ENCODE results near the gene ARHGEF17. TPM values are rescaled to one million over a fixed set of nuclear protein-coding genes. Genes with fewer than 3 reads are reported as not detected.
A peak's percentile ranks its signal among the peaks of the same experiment; 100 is the strongest.

Gene ARHGEF17
- total RNA-seq, 2 donors from 2014 or later, result 0.02 to 0.16 TPM

DNA sequence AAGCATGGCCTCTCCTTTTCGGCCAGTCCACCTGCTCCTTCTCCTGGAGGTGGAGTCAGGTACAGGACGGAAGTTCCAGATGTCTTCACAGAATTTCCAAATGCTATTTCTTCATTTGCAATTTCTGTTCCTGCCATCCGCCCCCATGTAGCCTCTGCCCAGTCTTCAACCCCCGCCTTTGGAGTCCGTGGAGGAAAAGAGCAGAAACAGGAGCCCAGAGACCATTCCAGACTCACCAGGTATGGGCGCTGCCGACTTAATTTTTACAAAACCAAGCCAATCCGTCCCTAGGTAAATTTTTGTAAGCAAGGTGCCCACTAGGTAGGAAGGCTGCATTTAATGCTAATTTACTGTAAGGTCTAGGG lies 97.1 kb downstream of the ARHGEF17 start:
- DNase-seq (ENCODE audit: low spot score in 2 of 2) (no peak), ATAC-seq (no peak)
- Mint-ChIP-seq H3K9me3 (no peaks in the 10 kb centered on the region), H3K36me3 (peaks cover 0 to 9% of the 10 kb centered on the region in 2 donors), H3K27ac (peak overlapping the region in 1 of 2 donors; percentile 89)

DNA sequence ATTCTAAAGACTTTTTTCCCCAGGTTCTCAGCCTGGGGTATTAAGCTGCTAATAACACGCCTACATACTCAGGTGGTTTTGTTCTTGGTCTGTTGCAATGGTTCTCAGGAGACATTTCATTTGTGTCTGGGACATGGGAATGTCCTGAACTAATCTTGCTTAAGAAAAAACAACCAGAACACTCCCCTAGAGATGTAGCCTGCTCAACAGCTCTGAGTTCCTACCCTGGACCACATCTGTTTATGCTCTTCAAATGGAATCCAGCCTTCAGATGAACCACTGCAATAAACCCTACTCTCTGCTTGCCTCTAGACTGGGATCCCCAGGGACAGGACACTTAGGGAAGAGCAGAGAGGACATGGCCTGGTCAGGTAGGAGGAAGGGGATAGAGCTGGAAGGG lies 98.1 kb downstream of the ARHGEF17 start:
- DNase-seq (ENCODE audit: low spot score in 2 of 2), result no peak
- Mint-ChIP-seq H3K36me3 (peaks cover 0 to 9% of the 10 kb centered on the region in 2 donors), H3K9me3 (no peaks in the 10 kb centered on the region), H3K27ac (peak overlapping the region in 1 of 2 donors; percentile 6)
- ATAC-seq, result no peak

DNA sequence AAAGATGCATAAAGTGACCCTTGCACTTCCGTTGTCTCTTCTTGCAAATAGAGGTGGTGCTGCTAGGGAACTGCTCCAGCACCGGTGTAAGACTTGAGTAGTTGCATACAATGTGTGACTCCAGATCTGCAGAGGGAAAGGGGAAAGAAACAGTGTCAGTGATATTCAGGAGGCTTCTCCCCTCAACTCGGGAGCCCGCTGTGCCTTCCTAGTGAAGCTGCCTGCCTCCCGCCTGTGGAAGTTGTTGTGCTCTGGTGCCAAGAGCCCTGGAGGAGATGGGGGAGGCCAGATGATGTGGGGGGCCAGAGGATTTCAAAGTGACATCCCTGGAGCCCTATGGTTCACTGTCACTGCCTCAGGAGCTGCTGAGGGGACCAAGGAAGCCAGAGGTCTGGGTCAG lies 98.5 kb downstream of the ARHGEF17 start:
- DNase-seq (ENCODE audit: low spot score in 2 of 2), result no peak
- Mint-ChIP-seq H3K27ac (peak overlapping the region in 1 of 2 donors; percentile 4), H3K36me3 (peaks cover 0 to 9% of the 10 kb centered on the region in 2 donors), H3K9me3 (no peaks in the 10 kb centered on the region)
- ATAC-seq, result no peak

DNA sequence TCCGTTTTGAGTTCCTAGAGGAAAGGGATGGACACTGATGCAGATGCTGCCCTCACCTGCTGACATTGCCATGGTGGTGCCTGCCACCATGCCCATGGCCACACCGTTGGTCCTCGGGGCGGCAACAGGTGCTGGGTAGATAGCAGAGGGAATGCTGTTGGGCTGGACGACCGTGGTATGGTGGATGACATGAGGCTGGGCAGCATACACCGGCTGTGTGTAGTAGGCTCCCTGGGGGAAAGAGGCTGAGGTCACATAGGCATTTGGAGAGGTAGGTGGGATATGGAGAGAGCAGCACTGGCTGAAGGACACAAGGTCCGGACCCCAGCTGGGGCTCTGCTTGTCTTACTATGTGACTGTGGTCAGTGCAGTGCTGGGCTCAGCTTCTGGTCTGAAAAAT lies 101.4 kb downstream of the ARHGEF17 start:
- Mint-ChIP-seq H3K27ac (peak overlapping the region in 1 of 2 donors; percentile 13), H3K9me3 (no peaks in the 10 kb centered on the region), H3K36me3 (peaks cover 0 to 9% of the 10 kb centered on the region in 2 donors)
- no peak for ATAC-seq
- DNase-seq (ENCODE audit: low spot score in 2 of 2), result no peak

DNA sequence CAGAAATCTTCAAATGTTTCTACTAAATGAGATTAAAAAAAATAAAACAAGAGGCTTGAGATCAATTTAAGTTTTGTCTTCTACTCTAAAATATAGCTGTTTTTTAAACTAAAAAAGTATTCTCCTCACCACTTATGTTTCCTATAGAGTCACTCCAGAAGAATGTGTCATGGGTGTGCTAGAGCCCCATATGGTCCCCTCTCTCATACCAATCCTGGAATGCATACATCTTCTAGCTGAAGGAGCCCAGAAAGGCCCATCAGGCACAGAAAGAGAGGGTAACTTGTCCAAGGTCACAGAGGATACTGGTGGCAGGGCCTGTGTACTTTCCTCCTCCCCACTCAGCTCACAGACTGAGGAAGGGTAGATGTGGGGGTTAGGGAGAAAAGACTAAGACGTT lies 102.6 kb downstream of the ARHGEF17 start:
- Mint-ChIP-seq H3K27ac (peak overlapping the region in 1 of 2 donors; percentile 26), H3K36me3 (peaks cover 0 to 9% of the 10 kb centered on the region in 2 donors), H3K9me3 (no peaks in the 10 kb centered on the region)
- DNase-seq (ENCODE audit: low spot score in 2 of 2), result no peak
- no peak for ATAC-seq

DNA sequence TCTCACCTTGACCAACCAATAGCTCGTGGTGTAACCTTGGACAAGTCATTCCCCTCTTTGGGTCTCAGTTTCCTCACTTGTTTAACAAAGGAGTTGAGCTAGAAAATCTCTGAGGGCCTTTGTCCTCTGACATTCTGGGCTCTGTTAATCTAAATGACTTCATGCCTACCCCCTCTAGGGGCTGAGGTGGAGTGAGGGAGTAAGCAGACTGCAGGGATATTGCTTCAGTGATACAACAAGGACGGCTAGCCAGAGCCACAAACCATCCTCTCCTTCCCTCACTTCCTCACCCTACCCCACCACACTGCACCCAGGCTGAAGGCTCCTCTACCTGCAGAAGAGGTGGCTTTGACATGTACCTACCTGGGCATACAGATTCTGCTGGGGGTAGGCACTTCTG lies 103.0 kb downstream of the ARHGEF17 start:
- Mint-ChIP-seq H3K27ac (peak overlapping the region in 1 of 2 donors; percentile 26), H3K36me3 (peaks cover 0 to 9% of the 10 kb centered on the region in 2 donors), H3K9me3 (no peaks in the 10 kb centered on the region)
- ATAC-seq, result no peak
- no peak for DNase-seq (ENCODE audit: low spot score in 2 of 2)

DNA sequence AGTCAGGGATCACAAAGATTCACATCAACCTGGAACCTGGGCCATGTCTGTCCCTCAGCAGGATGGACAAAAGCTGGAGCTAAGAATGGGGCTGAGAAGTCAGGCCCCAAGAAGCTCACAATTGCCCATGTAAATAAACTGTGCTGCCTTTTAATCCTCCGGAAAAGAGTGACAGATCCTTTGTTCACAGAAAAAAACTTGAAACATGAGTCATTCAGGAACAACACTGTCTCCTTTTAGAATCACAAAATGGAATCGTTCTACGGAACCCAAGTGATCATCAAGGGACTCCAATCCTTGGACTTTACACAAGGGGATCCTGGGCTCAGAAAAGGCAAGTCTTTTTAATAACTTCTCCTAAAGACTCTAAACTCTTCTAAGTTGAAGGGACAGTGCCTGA lies 104.2 kb downstream of the ARHGEF17 start:
- no peak overlapping the region for H3K27ac Mint-ChIP-seq
- no peaks in the 10 kb centered on the region for H3K9me3 Mint-ChIP-seq
- DNase-seq (ENCODE audit: low spot score in 2 of 2) (no peak), ATAC-seq (no peak)
- peaks cover 0 to 9% of the 10 kb centered on the region in 2 donors for H3K36me3 Mint-ChIP-seq

DNA sequence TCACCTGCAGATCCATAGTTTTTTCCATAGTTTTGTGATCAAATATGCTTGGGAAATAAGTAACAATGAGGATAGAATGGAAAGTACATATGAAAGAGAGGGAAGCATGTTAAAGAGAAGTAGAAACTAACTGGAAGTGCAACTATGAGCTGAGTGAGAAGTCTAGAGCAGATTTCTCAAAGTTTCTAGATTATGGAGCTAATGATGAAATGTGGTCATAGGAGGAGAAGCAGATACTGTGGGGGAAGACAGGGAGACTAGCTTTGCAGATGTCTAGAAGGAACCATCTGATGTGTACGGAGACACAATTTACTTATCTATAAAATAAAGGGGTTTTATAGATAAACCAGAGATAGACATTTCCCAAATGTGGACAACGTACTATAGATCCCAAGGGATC lies 105.2 kb downstream of the ARHGEF17 start:
- peaks cover 0 to 7% of the 10 kb centered on the region in 2 donors for H3K36me3 Mint-ChIP-seq
- ATAC-seq (no peak), DNase-seq (ENCODE audit: low spot score in 2 of 2) (no peak)
- no peak overlapping the region for H3K27ac Mint-ChIP-seq
- no peaks in the 10 kb centered on the region for H3K9me3 Mint-ChIP-seq

DNA sequence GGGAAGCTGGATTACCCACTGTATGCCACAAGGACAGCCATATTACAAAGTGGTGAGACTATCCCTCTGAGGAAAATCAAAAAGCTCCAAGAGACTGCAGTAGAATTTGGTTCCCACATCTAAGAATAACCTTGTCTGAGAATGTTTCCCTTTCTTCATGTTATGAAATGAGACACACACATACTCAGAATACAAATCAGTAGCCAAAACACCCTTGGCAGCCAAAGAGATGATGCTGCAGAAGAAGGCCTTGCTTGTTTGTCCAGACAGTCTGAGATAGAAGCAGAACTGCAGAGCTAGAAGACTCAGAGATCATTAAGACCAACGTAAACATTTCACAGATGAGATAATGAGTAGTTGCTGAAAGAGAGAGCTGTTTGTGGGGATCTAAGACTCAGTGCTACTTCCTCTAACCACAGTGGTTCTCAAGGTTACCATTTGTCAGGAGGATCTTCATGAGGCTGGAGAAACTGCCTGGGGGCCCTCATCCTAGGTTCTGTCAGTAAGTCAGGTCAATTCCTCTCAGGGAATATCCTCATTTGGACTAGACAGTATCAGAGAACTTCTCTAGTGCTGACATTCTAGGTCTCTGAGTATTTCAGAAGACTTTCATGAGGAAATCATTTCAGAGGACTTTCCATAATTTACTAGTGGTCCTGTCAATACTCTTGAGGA lies 107.0 kb downstream of the ARHGEF17 start:
- H3K9me3 Mint-ChIP-seq, result no peaks in the 10 kb centered on the region
- peak in 1 of 2 donors; percentile 38 for ATAC-seq

DNA sequence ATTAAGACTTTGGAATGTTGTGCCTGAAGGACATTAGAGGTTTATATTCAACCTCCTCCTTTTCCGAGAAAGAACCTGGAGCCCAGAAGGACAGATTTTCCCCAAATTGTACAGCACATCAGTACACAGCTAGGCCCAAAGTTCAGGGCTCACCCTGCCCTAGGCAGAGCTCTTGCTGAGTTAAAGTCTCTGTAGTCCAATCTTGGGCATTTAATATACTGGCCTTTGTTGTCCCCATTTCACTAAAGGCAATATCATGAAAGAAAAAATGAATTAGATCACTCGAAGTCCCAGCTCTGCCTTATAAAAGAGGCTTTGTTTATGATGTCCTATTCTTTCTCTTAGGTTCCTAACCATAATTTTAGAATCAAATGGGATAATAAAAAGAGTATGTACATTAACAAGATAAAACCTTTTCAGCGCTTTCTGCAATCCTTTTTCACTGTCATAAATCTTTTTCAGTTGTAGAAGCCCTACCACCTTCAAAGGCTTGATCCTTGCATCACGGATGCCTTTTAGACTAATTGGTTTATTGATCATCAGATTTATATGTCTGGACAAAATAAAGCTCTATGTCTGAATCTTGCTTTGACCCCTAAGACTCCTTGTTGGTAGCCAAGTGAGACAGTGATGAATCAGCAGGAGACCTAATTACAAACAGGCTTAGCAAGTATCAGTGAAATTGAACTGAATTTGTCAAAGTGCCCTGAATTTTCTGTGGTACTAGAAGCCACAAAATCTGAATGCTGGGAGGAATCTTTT lies 108.0 kb downstream of the ARHGEF17 start:
- H3K27ac Mint-ChIP-seq, result peak overlapping the region; percentile 61 to 67

More for the DNA sequence above, 107.0 kb downstream of the ARHGEF17 start:
- DNase-seq (ENCODE audit: low spot score in 2 of 2), result no peak
- Mint-ChIP-seq H3K36me3 (peaks cover 0 to 9% of the 10 kb centered on the region in 2 donors), H3K27ac (no peak overlapping the region)

DNA sequence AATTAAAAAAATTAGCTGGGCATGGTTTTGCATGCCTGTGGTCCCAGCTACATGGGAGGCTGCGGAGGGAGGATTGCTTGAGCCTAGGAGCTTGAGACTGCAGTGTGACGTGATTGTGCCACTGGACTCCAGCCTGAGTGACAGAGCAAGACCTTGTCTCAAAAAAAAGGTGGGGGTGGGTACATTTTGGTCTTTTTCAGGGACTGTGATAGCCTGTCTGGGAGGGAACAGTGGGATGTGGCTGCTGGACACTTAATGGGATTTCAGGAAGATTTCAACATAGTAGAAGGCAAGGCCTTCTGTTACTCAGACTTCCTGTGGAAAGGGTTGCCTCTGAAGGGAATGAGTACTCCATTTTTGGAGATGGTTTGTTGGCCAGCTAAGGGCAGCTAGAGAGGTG lies 108.7 kb downstream of the ARHGEF17 start:
- DNase-seq (ENCODE audit: low spot score in 2 of 2), result no peak
- no peaks in the 10 kb centered on the region for H3K9me3 Mint-ChIP-seq
- H3K36me3 Mint-ChIP-seq, result peaks cover 0 to 9% of the 10 kb centered on the region in 2 donors

More for the DNA sequence above, 108.0 kb downstream of the ARHGEF17 start:
- ATAC-seq, result no peak
- Mint-ChIP-seq H3K9me3 (no peaks in the 10 kb centered on the region), H3K36me3 (peaks cover 0 to 9% of the 10 kb centered on the region in 2 donors)
- no peak for DNase-seq (ENCODE audit: low spot score in 2 of 2)

More for the DNA sequence above, 108.7 kb downstream of the ARHGEF17 start:
- ATAC-seq, result no peak
- H3K27ac Mint-ChIP-seq, result peak overlapping the region; percentile 67 to 83

Other genes starting within 250 kb of the ARHGEF17 start
- 10 to 100 TPM; 10.3 to 32.4 TPM for gene FCHSD2, start 166.0 kb upstream of the ARHGEF17 start, total RNA-seq
- not detected for gene P2RY2, start 90.0 kb upstream of the ARHGEF17 start, total RNA-seq
- not detected for gene P2RY6, start 35.9 kb upstream of the ARHGEF17 start, total RNA-seq
- gene RELT, start 68.1 kb downstream of the ARHGEF17 start, total RNA-seq, result 10 to 100 TPM; 23.2 to 28.2 TPM

Measured in activated naive CD4-positive, alpha-beta T cell treated with anti-CD3 and anti-CD28 coated beads, Interleukin-2, amount 50 U/mL, for 72 hours (primary cell).